HFFc6 (cell line): Measurements from ENCODE around the gene BAG2. TPM values are rescaled to one million over a fixed set of nuclear protein-coding genes. Genes with fewer than 3 reads are reported as not detected.

Source experiments
- DNase-seq: peaks from one replicate; pipeline ENCODE4 v3.0.0-alpha.2; 2018
- H3K27ac Mint-ChIP-seq: 2 replicates; pipeline ENCODE4 v1.8.0; 2020; ENCODE audit warnings: mild to moderate bottlenecking, mixed read lengths
- H3K27me3 Mint-ChIP-seq: 2 replicates; pipeline ENCODE4 v1.8.0; 2021; ENCODE audit warnings: mild to moderate bottlenecking, moderate library complexity, mixed read lengths; ENCODE audit not compliant: insufficient read depth
- H3K36me3 Mint-ChIP-seq: 2 replicates; pipeline ENCODE4 v1.8.0; 2021; ENCODE audit warnings: low read depth, mixed read lengths
- H3K4me1 Mint-ChIP-seq: 2 replicates; pipeline ENCODE4 v1.8.0; 2020; ENCODE audit warnings: low read depth, mixed read lengths
- H3K4me3 Mint-ChIP-seq: 2 replicates; pipeline ENCODE4 v1.8.0; 2020; ENCODE audit warnings: mild to moderate bottlenecking, moderate library complexity, mixed read lengths
- H3K9me3 Mint-ChIP-seq: 2 replicates; pipeline ENCODE4 v1.8.0; 2020; ENCODE audit warnings: mild to moderate bottlenecking, mixed read lengths
- total RNA-seq, 6 experiments: library from RNA; stranded (reverse); fragmentation: NEBNext Ultra II Directional; extraction: Animal tissue kit (Norgen Biotek cat#: 25700); gene quantifications; 2 replicates in 1 of 6; 3 replicates in 5 of 6; pipeline ENCODE4 v1.2.3, GENCODE V29; 2021
- TF ChIP-seq, protein P1 (sequence below): fragments of 200-600 bp; sonication (generic); IDR thresholded peaks from 2 replicates; pipeline ENCODE4 v1.5.0; 2021; ENCODE audit warnings: antibody characterized with exemption, mild to moderate bottlenecking

The BAG2 gene
- total RNA-seq, 6 experiments from 2014 or later: 26.2 to 31.6 (median 28.3) TPM

- TF ChIP-seq, protein P1, sequence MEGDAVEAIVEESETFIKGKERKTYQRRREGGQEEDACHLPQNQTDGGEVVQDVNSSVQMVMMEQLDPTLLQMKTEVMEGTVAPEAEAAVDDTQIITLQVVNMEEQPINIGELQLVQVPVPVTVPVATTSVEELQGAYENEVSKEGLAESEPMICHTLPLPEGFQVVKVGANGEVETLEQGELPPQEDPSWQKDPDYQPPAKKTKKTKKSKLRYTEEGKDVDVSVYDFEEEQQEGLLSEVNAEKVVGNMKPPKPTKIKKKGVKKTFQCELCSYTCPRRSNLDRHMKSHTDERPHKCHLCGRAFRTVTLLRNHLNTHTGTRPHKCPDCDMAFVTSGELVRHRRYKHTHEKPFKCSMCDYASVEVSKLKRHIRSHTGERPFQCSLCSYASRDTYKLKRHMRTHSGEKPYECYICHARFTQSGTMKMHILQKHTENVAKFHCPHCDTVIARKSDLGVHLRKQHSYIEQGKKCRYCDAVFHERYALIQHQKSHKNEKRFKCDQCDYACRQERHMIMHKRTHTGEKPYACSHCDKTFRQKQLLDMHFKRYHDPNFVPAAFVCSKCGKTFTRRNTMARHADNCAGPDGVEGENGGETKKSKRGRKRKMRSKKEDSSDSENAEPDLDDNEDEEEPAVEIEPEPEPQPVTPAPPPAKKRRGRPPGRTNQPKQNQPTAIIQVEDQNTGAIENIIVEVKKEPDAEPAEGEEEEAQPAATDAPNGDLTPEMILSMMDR: no peak
- DNase-seq: peak; percentile 63
- Mint-ChIP-seq H3K9me3 (peaks cover 17% of the 10 kb centered on the region), H3K36me3 (peaks cover 34% of the 10 kb centered on the region), H3K4me3 (peak overlapping the region; percentile 62), H3K27me3 (peaks cover 1% of the 10 kb centered on the region; the same call in 1 of the 2 replicates), H3K4me1 (peaks cover 43% of the 10 kb centered on the region), H3K27ac (peak overlapping the region; percentile 60)
Observed at GRCh38 chr6:57162028-57162427, 10.1 kb upstream of the BAG2 start.

DNA sequence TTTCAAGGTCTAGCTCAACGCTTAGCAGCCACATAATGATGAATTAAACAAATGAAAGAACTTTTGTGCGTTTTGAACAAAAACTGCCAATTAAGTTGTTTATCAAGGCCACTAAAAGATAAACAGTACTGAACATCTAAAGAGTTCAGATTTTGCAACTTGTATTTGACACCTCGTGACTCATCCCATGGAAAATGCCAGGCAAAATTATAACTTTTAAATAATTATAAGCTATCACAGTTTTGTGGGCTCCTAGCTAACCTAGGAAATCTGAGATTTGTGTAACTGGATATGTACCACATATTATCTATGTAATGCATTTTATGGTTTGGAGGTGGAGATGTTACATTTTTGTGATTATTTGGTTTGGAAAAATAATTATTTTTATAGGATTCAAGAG is 9.6 kb upstream of the BAG2 start:
- no peak for DNase-seq
- TF ChIP-seq, protein P1: no peak
- peaks cover 43% of the 10 kb centered on the region for H3K4me1 Mint-ChIP-seq
- peaks cover 1% of the 10 kb centered on the region; the same call in 1 of the 2 replicates for H3K27me3 Mint-ChIP-seq
- H3K9me3 Mint-ChIP-seq: peaks cover 17% of the 10 kb centered on the region
- H3K4me3 Mint-ChIP-seq: peak overlapping the region; percentile 62
- peak overlapping the region; percentile 60 for H3K27ac Mint-ChIP-seq
- H3K36me3 Mint-ChIP-seq: peaks cover 39% of the 10 kb centered on the region

GRCh38 chr6:57163956-57164355 is 8.2 kb upstream of the BAG2 start:
- Mint-ChIP-seq H3K27ac (no peak overlapping the region), H3K4me1 (peaks cover 29% of the 10 kb centered on the region), H3K27me3 (peaks cover 1% of the 10 kb centered on the region; the same call in 1 of the 2 replicates), H3K9me3 (peaks cover 17% of the 10 kb centered on the region), H3K36me3 (peaks cover 39% of the 10 kb centered on the region), H3K4me3 (no peak overlapping the region)
- TF ChIP-seq, protein P1: no peak
- DNase-seq: no peak

GRCh38 chr6:57165080-57165479 is 7.0 kb upstream of the BAG2 start:
- no peak for DNase-seq
- H3K36me3 Mint-ChIP-seq: peaks cover 39% of the 10 kb centered on the region
- H3K4me3 Mint-ChIP-seq: no peak overlapping the region
- TF ChIP-seq, protein P1: no peak
- peaks cover 1% of the 10 kb centered on the region; the same call in 1 of the 2 replicates for H3K27me3 Mint-ChIP-seq
- peaks cover 32% of the 10 kb centered on the region for H3K4me1 Mint-ChIP-seq
- H3K9me3 Mint-ChIP-seq: peaks cover 17% of the 10 kb centered on the region
- H3K27ac Mint-ChIP-seq: no peak overlapping the region

DNA sequence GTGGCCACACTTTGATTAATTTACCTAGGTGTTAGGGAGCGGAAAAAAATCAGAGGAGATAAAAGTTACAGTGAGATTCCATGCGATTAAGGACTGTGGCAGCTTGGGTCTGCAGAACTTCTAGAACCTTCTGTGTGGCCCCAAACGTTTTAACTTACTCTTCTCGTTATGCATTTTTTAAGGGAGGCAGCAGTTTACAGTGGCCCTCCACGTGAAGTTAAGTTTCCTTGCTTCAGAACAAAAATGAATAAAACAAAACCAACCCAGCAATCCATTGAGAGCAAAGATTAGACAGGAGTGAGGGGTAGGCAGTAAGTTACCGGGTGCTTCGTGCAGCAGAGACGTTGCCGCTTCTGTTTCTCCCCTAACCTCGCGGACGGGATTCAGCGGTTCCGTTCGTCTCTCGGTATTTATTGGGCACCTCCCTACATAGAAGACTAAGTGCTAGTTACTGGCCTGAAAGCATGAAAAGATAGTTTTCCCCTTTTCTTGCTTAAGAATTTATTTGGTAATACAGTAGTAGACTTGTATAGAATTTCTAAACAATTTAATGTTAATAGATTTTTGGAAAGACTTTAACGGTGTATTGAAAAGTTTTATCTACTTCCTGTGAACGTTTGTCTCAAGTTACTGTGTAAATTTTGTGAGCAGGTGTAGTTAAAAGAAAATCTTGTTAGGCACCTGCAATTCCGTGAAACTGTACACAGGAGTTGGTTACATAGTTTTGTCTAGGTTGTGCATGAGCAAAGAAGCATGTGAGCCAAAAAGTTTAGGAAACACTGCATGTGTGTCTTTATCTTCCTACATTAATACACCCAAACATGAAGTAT is 1.1 kb downstream of the BAG2 start:
- peaks cover 66% of the 10 kb centered on the region for H3K4me1 Mint-ChIP-seq
- H3K4me3 Mint-ChIP-seq: peak overlapping the region; percentile 96
- peaks cover 2% of the 10 kb centered on the region; the same call in 1 of the 2 replicates for H3K27me3 Mint-ChIP-seq
- H3K9me3 Mint-ChIP-seq: no peaks in the 10 kb centered on the region
- no peak for DNase-seq
- peaks cover 54% of the 10 kb centered on the region for H3K36me3 Mint-ChIP-seq
- TF ChIP-seq, protein P1: no peak
- H3K27ac Mint-ChIP-seq: peak overlapping the region; percentile 97
